DND-41 (cell line): ENCODE measurements around the gene POU3F1.

Source experiments
- ATAC-seq: fragments of 200-7000 bp; cut with Tn5 transposase; 3 replicates; pipeline ENCODE4 v1.9.1; 2021; ENCODE audit warnings: low read depth; ENCODE audit not compliant: insufficient read depth
- DNase-seq: peaks from one replicate; pipeline ENCODE4 v3.0.0-alpha.2; 2020
- H2AFZ ChIP-seq: 2 replicates; pipeline ENCODE4 v1.6.0; 2012; ENCODE audit warnings: low read depth, low read length
- H3K27ac ChIP-seq: 2 replicates; pipeline ENCODE4 v1.5.1; 2012; ENCODE audit warnings: low read length, inconsistent platforms
- H3K27me3 ChIP-seq: fragments of 200-600 bp; sonication (generic); 2 replicates; pipeline ENCODE4 v1.6.0; 2012; ENCODE audit warnings: low read length, mild to moderate bottlenecking, inconsistent platforms; ENCODE audit not compliant: insufficient read depth, poor library complexity
- H3K36me3 ChIP-seq: 2 replicates; pipeline ENCODE4 v1.5.1; 2012; ENCODE audit warnings: low read length, inconsistent platforms; ENCODE audit not compliant: insufficient read depth
- H3K4me1 ChIP-seq: 2 replicates; pipeline ENCODE4 v1.5.1; 2012; ENCODE audit warnings: mild to moderate bottlenecking, low read length; ENCODE audit not compliant: insufficient read depth
- H3K4me2 ChIP-seq: 2 replicates; pipeline ENCODE4 v1.6.0; 2012; ENCODE audit warnings: mild to moderate bottlenecking, moderate library complexity, low read length, inconsistent platforms; ENCODE audit not compliant: insufficient read depth
- H3K4me3 ChIP-seq, 2 experiments: fragments of 200-600 bp in 1 of 2; shearing (Covaris generic) in 1 of 2; 2 replicates each; pipeline ENCODE4 v1.5.1; 2012 to 2016; ENCODE audit warnings: inconsistent platforms in 2 of 2, low read length in 2 of 2, mild to moderate bottlenecking in 2 of 2, low read depth in 1 of 2, moderate library complexity in 1 of 2
- H3K79me2 ChIP-seq: 2 replicates; pipeline ENCODE4 v1.6.0; 2012; ENCODE audit warnings: low read length, inconsistent platforms; ENCODE audit not compliant: insufficient read depth
- H3K9ac ChIP-seq: 2 replicates; pipeline ENCODE4 v1.6.0; 2012; ENCODE audit warnings: low read depth, mild to moderate bottlenecking, inconsistent platforms, low read length, moderate library complexity
- H3K9me3 ChIP-seq: 2 replicates; pipeline ENCODE4 v1.5.1; 2012; ENCODE audit warnings: low read length, moderate library complexity, mild to moderate bottlenecking, inconsistent platforms; ENCODE audit not compliant: insufficient read depth, severe bottlenecking
- H4K20me1 ChIP-seq: 2 replicates; pipeline ENCODE4 v1.6.0; 2012; ENCODE audit warnings: low read length; ENCODE audit not compliant: insufficient read depth
- EZH2 ChIP-seq: IDR thresholded peaks from 3 replicates; pipeline ENCODE4 v1.6.1; 2012; ENCODE audit warnings: borderline replicate concordance, low read depth, mild to moderate bottlenecking, moderate library complexity, low read length, inconsistent platforms; ENCODE audit not compliant: severe bottlenecking
- TF ChIP-seq, protein P1 (sequence below): IDR thresholded peaks from 2 replicates; pipeline ENCODE4 v1.5.1; 2012; ENCODE audit warnings: borderline replicate concordance, low read length, moderate library complexity, mild to moderate bottlenecking; ENCODE audit not compliant: poor library complexity, severe bottlenecking; ENCODE audit errors: extremely low read depth

POU3F1 gene

DNA sequence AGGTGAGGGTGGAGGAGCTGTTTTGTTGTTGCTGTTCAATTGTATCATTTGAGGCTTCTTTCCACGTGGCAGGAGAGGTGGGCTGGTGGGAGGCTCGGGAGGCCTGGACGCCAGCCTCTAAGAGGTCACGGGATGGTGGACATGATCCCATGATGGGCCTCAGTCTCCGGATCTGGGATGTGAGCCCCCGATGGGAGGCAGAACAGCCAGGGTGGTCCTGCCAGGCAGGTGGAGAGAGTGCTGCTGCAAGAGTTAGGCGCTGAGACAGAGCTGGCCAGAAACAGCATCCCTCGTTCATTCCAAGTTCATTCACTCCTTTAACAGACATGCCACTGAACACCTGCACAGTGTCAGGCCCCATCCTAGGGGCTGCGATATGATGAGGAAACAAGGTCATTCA is 41.1 kb upstream of the POU3F1 start:
- no peak overlapping the region for H2AFZ ChIP-seq
- no peak overlapping the region for H3K4me3 ChIP-seq
- TF ChIP-seq EZH2: no peak
- TF ChIP-seq, protein P1, sequence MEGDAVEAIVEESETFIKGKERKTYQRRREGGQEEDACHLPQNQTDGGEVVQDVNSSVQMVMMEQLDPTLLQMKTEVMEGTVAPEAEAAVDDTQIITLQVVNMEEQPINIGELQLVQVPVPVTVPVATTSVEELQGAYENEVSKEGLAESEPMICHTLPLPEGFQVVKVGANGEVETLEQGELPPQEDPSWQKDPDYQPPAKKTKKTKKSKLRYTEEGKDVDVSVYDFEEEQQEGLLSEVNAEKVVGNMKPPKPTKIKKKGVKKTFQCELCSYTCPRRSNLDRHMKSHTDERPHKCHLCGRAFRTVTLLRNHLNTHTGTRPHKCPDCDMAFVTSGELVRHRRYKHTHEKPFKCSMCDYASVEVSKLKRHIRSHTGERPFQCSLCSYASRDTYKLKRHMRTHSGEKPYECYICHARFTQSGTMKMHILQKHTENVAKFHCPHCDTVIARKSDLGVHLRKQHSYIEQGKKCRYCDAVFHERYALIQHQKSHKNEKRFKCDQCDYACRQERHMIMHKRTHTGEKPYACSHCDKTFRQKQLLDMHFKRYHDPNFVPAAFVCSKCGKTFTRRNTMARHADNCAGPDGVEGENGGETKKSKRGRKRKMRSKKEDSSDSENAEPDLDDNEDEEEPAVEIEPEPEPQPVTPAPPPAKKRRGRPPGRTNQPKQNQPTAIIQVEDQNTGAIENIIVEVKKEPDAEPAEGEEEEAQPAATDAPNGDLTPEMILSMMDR: no peak
- H3K27me3 ChIP-seq: peaks cover 6% of the 10 kb centered on the region
- no peaks in the 10 kb centered on the region for H3K9me3 ChIP-seq
- ATAC-seq: no peak
- H3K36me3 ChIP-seq: no peaks in the 10 kb centered on the region
- H4K20me1 ChIP-seq: peaks cover 6% of the 10 kb centered on the region; the same call in 1 of the 2 replicates
- no peak for DNase-seq
- no peak overlapping the region for H3K9ac ChIP-seq
- no peaks in the 10 kb centered on the region for H3K79me2 ChIP-seq
- no peak overlapping the region for H3K4me2 ChIP-seq
- no peaks in the 10 kb centered on the region for H3K4me1 ChIP-seq
- H3K27ac ChIP-seq: no peak overlapping the region

DNA sequence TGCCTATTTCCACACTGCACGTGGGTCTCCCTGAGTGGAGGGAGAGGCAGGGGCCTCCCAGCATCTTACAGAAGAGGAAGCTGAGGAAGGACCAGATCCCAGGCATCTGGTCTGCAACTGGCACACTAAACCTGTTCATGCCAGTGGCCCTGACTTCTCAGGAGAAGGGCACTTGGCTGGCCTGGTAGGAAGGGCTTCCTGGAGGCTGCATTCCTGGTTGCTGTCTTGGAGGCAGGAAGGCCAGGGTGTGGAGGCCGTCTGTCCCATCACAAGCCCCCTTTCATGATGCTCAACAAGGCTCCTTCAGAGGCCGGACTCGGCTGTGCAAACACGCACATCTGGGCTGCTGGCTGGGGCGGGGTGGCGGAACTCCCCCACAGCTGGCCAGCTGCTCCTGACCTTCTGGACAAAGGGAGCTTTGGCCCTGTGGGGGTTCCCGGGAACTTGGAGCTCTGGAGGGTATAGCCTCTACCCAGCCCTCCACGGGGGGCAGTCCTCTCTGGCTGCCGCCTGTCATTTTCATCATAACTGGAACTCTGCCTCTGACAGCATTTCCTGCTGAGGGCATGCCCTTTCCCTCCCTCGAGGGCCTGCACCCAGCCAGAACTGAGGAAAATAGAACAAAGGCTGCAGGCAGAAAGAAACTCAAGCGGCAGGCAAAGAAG is 39.2 kb upstream of the POU3F1 start:
- Histone ChIP-seq H3K36me3 (no peaks in the 10 kb centered on the region), H3K9ac (no peak overlapping the region), H3K4me2 (no peak overlapping the region), H3K4me1 (no peaks in the 10 kb centered on the region), H2AFZ (no peak overlapping the region), H3K27ac (no peak overlapping the region), H3K9me3 (no peaks in the 10 kb centered on the region), H3K27me3 (no peaks in the 10 kb centered on the region), H4K20me1 (peaks cover 6% of the 10 kb centered on the region; the same call in 1 of the 2 replicates), H3K79me2 (no peaks in the 10 kb centered on the region), H3K4me3 (no peak overlapping the region)
- DNase-seq (no peak), ATAC-seq (no peak)
- TF ChIP-seq EZH2: no peak
- TF ChIP-seq, protein P1: no peak

- no peak overlapping the region for H3K9ac ChIP-seq
- no peaks in the 10 kb centered on the region for H3K36me3 ChIP-seq
- no peak overlapping the region for H3K4me2 ChIP-seq
- ATAC-seq (no peak), DNase-seq (no peak)
- no peaks in the 10 kb centered on the region for H3K27me3 ChIP-seq
- H3K79me2 ChIP-seq: no peaks in the 10 kb centered on the region
- TF ChIP-seq, protein P1: no peak
- no peak for TF ChIP-seq EZH2
- H3K9me3 ChIP-seq: no peaks in the 10 kb centered on the region
- peaks cover 6% of the 10 kb centered on the region; the same call in 1 of the 2 replicates for H4K20me1 ChIP-seq
- no peak overlapping the region for H3K4me3 ChIP-seq
- H3K4me1 ChIP-seq: no peaks in the 10 kb centered on the region
- H3K27ac ChIP-seq: no peak overlapping the region
- H2AFZ ChIP-seq: no peak overlapping the region
Observed at GRCh38 chr1:38084700-38085099, 38.1 kb upstream of the POU3F1 start.
